GM18909 (cell line): ENCODE results near the gene RRAD.

Experiments
- ATAC-seq: cut with Tn5 transposase; IDR thresholded peaks from one replicate; pipeline ENCODE4 v1.9.1; 2021; ENCODE audit warnings: mild to moderate bottlenecking; ENCODE audit not compliant: unreplicated experiment, poor library complexity

RRAD gene

DNA sequence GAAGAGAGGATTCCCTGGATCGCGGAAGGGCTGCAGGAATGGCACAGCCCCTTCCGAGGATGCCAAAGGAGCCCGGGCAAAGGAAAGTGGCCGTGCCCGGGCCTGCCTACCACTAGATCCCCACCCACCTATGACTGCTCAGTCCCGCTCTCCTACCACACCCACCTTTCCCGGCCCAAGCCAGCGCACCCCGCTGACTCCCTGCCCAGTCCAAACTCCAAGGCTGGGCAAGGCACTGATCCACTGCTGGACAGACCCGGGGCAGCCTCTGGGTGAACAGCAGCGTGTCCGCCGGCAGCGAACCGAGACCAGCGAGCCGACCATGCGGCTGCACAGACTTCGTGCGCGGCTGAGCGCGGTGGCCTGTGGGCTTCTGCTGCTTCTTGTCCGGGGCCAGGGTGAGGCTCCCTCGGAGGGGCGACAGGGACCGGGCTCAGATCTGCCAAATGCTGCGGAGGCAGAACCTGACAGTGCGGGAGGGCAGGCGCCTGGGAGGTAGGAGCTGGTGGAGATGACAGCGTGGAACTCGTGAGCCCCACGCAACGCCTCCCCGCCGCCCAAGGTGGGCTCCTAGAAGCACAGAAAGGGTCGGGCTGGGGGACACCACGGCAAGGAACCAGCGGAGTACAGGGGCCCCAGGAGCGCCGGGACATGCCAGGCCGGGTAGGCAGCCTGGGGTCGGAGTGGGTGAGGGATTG is 10.1 kb upstream of the RRAD start, which contains the start of gene CES2:
Gene CES2, plus strand, starts transcription at position 203 of the 698 bp plus-strand sequence. Its CDS starts 120 bp downstream, at position 323.
- ATAC-seq: no peak

DNA sequence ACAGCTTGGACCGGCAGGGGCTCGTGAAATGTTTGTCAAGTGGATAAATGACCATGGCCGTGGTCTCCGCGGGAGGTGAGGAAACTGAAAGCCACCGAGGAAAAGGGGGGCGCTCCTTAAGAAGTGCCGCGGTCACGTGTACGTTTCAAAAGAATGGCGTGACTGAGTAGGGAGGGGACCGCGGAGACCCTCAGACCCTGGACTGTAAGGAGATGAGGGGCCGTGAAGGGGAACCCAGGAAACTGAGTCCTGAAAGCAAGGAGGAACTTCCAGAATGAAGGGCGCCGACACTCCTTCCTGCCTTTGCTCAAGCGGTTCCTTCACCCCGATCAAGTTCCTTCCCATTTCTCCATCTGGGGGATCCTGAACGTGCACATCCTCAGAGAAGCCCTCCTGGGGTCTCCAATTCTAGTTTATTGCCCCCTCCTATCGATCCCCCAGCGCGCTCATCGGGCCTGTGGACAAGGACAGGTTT is 9.5 kb upstream of the RRAD start:
- ATAC-seq: peak; percentile 8

DNA sequence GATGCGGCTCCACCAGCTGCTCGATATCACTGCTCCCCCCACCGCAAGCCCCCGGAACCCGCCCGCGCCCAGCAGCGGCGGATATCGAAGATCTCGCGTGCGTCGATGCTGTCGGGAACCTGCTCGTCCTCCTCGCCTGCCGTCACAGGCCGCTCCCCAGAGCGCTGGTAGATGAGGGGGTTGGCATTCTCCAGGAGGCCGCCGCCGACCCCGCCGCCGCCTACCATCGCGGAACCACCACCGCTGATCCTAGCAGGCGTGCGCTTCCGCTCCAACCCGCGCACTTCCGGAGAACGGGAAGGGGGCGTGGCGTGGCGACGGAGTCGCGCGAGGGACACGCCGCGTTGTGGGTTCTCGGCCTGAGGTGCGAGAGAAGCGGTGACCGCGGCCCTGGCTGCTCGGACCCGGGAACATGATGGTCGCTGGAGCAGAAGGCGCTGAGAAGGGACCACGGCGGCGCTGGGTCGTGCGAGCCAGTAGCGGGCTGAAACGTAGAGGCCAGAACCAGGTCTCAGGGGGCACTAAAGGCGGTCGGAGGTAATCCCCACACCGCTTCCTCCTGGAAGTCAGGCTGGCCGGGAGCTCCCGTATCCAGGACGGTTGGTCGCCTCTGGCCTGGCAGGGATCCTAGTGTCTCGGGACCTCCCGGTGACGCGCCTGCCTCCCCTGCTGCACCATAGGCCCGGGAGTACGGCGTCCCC is 9.0 kb upstream of the RRAD start, which contains the start of gene CIAO2B:
Gene CIAO2B, minus strand, starts transcription at position 265 of the 701 bp plus-strand sequence. Its CDS starts 38 bp downstream, at position 227.
- ATAC-seq: peak; percentile 71

DNA sequence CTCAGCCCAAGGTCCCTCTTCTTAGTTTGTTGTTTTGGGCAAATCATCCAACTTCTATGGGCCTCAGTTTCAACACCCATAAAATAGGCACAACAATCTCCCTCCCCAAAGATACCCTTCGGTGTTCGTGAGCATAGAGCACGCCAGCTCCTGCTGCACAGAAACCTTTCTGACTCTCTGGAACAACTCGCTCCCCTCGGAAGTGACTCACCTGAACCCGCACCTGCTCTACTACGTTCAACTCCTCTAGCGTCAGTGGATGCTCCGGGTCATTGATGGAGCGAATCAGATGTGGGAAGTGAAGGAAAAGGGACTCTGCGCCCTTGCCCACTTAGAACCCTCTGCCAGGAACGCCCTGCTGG is 8.4 kb upstream of the RRAD start:
- peak; percentile 6 for ATAC-seq

DNA sequence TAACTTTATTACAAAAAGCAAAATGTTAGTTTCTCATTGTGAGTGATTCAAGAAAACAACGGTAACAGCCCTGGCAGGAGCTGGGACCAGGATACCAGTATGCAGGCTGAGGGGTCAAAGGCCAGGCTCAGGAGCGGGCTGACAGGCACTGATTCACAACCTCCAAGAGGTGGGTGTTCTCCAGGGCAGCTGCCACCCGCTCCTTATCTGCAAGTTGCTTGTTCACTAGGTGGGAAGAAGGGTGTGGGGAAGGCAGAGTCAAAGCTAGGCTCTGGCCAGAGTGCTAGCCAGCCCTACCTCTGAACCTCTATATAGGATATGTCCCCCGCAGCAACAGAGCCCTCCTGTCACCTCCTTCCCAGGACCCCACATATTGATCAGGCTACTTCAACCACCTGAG is 6.7 kb upstream of the RRAD start:
- ATAC-seq: no peak

DNA sequence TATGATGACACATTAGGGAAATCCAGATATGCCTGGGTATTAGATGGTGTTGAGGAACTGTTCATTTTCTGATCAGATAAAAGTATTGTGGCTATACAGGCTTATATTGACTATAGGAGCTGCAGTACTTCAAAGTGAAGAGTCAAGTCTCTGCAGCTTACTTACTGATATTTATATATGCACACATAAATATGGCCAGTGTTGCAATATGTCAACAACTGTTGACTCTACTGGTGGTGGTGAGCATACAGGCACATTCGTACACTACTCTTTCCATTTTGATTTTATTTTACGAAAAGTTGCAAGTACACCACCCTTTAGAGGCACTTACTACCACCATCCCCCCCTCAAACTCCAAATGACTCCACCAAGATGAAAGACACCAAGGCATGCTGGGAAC is 6.3 kb upstream of the RRAD start:
- no peak for ATAC-seq

DNA sequence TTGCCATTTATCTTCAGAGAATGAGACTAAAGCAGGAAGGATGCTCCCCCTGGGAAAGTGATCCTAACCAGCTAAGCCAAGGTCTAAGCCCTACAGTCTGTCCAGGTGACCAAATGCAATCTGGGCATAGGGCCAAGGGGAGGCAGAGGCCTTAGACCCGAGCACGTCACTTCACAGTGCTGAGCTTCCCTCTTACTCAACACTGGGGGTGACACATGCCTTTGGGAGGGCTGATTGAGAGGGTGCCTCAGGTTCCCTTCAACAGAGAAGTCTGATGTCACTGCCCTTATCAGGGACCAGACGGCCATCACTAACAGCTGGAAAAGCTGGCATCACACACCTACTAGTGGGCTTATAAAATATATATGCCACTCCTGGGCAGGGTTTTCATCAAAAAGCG is 4.9 kb upstream of the RRAD start:
- no peak for ATAC-seq

DNA sequence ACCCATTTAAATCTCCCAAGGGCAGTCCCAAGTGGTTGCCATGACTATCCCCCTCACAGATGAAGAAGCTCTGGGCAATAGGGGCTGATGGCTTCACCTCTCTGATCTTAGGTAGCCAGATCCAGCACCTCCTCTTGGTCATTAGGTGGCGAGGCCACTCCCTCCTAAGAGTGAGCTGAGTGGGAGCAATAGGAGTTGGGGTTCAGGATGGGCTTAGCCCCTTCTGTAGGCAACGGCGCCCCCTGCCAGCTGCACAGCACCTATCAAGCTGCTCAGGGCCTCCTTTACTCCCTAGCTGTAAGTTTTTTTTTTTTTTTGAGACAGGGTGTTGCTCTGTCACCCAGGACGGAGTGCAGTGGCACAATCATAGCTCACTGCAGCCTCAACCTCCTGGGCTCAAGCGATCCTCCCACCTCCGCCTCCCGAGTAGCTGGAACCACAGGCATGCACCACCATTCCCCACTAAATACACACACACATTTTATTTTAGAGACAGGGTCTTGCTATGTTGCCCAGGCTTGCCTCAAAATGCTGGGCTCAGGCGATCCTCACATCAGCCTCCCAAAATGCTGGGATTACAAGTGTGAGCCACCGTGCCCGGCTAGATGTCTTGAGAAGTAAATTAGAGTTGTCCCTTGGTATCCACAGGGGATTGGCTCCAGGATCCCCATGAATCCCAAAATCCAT is 3.5 kb upstream of the RRAD start:
- no peak for ATAC-seq

DNA sequence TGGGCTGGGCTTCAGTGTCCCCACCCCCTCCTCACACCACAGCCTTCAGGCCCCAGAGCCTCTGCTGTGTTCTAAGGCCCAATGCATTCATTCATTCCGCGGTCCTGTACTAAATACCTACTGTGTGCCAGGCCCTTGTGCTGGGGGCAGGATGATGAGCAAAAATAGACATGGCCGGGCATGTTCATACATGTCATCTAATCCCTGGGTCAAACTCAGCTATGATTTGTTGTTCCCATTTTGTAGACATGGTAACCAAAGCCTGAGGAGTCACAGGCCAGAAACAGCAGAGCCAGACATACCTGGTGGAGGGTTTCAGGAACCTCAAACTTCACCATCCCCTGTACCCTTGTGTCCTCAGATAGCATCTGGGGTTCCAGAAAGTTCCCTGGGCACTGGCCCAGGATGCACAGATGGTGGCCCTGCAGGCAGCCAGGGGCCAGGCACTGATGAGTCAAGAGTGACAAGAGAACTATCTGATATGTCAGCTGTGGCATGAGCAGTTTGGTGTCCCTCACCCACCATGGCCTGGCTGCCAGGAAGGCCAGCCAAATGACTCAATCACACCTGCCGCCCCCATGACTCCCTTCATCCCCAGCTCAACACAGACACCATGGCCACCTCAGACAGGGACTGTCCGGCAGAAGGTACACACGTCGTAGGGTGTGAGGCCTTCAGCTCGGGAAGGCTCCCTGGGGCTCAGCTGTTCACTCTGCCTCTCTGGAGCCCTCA is 2.7 kb upstream of the RRAD start:
- ATAC-seq: no peak

DNA sequence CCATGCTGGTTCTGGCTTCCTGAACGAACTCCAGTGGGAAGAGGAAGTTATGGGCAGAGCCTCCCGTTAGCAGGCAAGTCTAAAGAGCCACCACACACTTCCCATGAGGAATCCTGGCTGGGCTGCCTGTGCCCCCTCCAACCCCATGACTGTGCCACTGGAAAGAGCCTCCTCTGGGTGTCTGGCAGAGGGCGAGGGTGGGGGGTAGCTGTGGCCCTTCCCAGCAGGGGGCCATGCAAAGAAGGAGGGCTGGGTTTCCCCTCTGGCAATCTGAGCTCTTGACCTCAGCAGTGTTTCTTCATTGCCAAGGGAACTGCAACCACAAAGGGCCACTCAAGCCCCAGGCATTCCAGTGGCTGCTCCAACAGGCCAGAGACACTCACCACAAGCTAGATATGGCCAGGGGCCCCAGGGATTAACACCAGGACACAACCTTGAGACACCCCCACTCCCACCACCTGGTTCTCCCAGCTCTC is 1.7 kb upstream of the RRAD start:
- no peak for ATAC-seq

DNA sequence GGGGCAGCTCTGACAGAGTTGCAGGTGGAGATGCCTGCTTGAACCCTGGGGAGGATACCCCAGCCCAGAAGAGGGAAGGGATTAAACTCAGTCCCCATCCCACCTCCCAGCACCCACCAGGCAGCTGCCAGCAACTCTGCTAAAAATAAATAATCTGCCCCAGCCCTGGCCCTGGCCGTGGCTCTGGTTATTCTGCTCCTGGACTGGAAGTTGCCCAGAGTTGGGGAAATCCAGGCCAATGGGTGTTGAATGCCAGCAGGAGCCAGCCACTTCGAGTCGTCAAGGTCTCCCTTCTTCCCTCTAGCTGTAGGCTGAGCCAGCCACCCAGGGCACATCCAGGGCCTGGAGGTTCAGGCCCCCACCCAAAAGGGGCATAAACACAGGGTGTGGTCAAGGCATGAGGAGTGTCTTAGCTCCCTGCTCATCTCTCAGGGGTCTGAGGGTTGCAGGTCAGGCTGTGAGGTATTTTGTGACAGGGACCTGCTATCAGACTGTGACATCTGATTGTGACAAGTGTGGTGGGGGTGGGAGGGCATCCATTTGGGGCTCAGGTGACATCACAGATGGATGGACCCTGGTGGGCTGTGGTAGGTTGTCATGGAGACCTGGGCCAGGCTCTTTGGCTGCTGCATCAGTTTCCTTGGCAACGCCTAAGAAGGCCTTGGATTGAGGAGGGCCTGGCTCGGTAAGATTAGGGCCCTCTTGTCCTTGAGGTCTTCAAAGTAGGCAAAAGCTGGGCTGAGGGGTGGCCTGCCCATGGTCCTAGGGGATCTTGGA is 1.0 kb upstream of the RRAD start:
- no peak for ATAC-seq

DNA sequence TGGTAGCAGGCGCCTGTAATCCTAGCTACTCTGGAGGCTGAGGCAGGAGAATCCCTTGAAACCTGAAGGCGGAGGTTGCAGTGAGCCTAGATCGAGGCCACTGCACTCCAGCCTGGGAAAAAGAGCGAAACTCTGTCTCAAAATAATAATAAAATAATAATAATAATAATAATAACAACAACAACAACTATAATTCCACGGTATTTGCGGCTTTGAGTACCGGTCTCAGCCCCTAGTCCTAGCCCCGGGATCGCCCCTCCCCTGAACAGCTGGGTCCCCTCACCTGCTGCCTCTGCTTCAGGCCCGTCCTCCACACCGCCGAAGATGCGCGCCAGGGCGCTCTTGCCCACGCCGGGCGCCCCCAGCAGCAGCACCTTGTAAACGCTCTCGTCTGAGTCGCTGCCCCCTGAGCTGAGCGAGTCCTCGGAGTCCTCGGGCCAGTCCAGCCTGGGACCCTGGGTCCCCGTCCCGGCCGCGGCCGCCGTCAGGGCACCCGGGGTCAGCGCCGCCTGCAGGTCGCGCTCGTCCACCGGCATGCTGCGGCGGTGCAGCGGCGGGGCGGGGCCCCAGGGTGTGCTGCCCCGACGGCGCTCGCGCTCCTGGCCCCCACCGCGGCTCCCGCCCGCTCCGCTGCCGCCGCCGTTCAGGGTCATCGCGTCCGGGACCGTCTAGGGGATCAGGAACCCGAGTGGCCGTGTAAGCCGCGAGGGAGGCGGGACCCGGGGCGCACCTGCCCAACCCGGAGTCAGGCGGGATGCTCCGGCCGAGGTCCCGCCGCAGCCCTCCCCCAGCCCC is 611 bp downstream of the RRAD start:
- ATAC-seq: peak; percentile 52

DNA sequence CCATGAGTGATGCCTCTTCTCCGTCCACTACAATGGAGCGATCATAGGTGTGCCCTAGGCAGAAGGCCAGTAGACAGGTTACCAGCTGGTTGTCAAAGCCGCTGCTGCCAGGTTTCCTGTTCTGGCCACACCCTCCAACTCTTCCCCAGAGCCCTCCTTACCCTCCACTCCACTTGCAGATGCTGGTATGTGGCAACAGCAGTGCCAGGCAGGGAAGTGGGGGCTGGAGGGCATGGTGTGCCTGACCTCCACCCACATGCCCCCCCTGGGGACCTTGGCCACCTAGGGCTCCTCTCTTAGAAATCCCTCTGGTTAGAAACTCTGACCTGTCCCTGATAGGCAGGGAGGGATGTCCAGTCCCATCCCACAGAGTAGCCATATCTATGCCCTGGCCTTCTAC is 1.5 kb downstream of the RRAD start:
- ATAC-seq: no peak

DNA sequence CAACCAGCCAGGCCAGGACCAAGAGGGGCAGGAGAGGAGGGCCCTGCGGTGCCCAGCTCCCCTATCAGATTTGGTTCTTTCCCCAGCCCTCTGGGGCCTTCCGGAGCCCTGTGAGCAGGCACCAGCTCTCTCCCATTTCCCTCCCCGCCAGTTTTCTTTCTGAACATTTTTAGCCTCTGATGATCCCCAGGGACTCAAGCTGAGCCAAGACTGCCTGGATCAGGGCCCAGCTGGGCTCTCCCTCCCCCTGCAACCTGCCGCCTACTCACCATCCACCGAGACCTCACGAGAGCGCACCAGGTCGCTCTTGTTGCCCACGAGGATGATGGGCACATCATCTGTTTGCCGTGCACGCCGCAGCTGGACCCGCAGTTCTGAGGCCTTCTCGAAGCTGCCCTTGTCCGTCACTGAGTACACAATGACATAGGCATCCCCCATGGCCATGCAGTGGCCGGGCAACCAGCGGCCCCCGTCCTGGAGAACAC is 2.0 kb downstream of the RRAD start:
- no peak for ATAC-seq

DNA sequence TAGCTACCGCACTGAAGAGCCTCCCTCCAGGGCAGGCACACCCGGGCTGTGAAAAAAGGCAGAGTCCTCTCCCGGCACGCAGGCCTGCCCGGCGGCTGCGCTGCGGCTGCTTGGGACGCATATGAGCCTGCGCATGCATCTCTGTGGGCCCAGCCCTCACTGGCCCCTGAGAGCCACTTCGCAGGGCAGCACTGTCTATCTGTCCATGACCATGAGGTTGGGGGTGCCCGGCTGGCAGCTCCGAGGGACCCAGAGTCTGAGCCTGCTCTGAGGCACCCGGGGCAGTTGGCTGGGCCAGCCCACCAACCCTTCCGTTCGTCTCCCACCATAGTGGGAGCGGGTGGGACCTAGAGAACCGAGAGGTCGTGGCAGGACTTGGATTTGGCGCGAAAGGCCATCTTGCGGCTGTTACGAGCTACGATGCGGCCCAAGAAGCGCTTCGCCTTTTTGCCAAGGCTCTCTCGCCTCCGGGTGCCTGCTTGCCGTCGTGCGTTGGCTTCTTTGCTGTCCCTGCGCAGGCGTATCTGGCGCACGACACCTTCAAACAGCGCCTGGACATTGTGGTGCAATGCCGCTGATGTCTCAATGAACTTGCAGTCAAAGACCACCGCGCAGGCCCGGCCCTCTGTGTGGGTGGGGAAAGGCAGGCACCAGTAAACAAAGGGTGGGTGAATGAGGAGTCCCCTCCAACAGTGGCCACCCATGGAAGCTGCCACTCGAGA is 3.4 kb downstream of the RRAD start:
- no peak for ATAC-seq

DNA sequence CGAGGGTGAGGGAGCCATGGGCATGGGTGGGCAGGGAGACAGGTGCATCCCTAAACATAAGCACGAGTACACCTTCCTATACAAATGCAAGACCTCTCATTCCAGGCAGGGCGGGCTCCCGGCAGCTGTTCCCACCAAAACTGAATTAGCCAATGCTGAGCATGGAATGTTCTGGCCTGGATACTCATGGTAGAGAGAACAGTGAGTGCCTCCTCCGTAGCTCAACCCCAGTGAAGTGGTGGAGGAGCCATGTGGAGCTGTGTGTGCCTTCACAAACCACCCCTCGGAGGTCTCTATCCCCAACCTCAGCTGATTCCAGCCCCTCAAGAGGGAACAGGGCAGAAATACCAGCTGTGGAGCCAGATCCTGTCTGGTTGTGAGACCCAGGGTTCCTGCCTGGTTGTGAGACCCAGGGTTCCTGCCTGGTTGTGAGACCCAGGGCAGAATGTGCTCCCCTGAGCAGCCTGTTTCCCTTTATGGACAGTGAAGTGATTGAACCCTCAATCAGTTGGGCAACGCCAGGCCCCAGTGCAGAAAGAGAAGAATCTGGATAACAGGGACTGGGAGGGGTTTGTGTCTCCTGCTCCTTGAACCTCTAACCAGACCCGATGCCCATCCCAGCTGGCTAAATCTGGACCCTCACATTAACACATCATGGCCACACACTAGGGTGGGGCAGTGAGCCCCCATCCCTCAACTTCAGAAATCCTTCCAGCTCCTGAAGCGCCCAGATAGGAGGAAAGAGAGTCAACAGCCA is 4.2 kb downstream of the RRAD start:
- ATAC-seq: no peak

DNA sequence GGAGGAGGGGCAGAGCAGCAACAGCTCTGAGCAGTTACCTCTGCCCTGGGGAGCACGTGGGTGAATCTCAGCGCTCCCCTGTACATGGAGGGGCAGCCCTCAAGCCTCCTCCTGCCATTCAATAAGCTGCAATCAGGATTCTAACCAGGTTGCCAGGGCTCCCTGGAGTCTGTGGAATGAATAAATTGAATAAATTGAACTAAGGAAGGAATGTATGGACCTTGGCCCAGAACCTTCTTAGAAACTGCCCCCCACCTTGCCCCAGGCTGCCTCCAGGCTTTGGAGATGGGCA is 5.1 kb downstream of the RRAD start:
- ATAC-seq: no peak
